Mucosa of rectum (tissue), 2 donors: ENCODE measurements around the gene CAMK1G.
A peak's percentile ranks its signal among the peaks of the same experiment; 100 is the strongest.

ENCODE experiments used
- H3K27ac ChIP-seq, 2 donors: one replicate each; pipeline ENCODE4 v1.7.0; 2013; ENCODE audit warnings: inconsistent platforms in 2 of 2, low read depth in 2 of 2, low read length in 2 of 2
- H3K27me3 ChIP-seq, 2 donors: one replicate each; pipeline ENCODE4 v1.7.0; 2013; ENCODE audit warnings: low read length in 2 of 2; ENCODE audit not compliant: control insufficient read depth in 2 of 2, insufficient read depth in 2 of 2
- H3K36me3 ChIP-seq, 2 donors: one replicate each; pipeline ENCODE4 v1.7.0; 2013; ENCODE audit warnings: low read length in 2 of 2; ENCODE audit not compliant: control insufficient read depth in 2 of 2, insufficient read depth in 2 of 2
- H3K4me1 ChIP-seq, 2 donors: one replicate each; pipeline ENCODE4 v1.7.0; 2013; ENCODE audit warnings: low read length in 2 of 2, mild to moderate bottlenecking in 1 of 2; ENCODE audit not compliant: control insufficient read depth in 2 of 2, insufficient read depth in 2 of 2
- H3K4me3 ChIP-seq, 2 donors: one replicate each; pipeline ENCODE4 v1.7.0; 2013; ENCODE audit warnings: low read length in 2 of 2
- H3K9ac ChIP-seq, 2 donors: one replicate each; pipeline ENCODE4 v1.7.0; 2013; ENCODE audit warnings: low read length in 2 of 2, low read depth in 1 of 2, mild to moderate bottlenecking in 1 of 2
- H3K9me3 ChIP-seq, 2 donors: one replicate each; pipeline ENCODE4 v1.7.0; 2013; ENCODE audit warnings: low read length in 2 of 2; ENCODE audit not compliant: control insufficient read depth in 2 of 2
- donor health status: healthy.
- donor health status: Normal muscosa, but diverticular disease.

CAMK1G gene

GRCh38 chr1:209585197-209585596 is 1.7 kb downstream of the CAMK1G start:
- no peaks in the 10 kb centered on the region for H3K9me3 ChIP-seq
- H3K27me3 ChIP-seq, result peaks cover 30 to 32% of the 10 kb centered on the region in 2 donors
- H3K36me3 ChIP-seq, result no peaks in the 10 kb centered on the region
- no peak overlapping the region for H3K4me3 ChIP-seq
- no peak overlapping the region for H3K27ac ChIP-seq
- peaks cover 0 to 8% of the 10 kb centered on the region in 2 donors for H3K4me1 ChIP-seq
- no peak overlapping the region for H3K9ac ChIP-seq

GRCh38 chr1:209585672-209586071 is 2.2 kb downstream of the CAMK1G start:
- peak overlapping the region in 1 of 2 donors; percentile 22 for H3K4me3 ChIP-seq

GRCh38 chr1:209586221-209586740 is 2.8 kb downstream of the CAMK1G start:
- no peaks in the 10 kb centered on the region for H3K9me3 ChIP-seq
- H3K4me1 ChIP-seq, result peaks cover 0 to 8% of the 10 kb centered on the region in 2 donors
- no peaks in the 10 kb centered on the region for H3K36me3 ChIP-seq
- peaks cover 28 to 32% of the 10 kb centered on the region in 2 donors for H3K27me3 ChIP-seq
- H3K27ac ChIP-seq, result no peak overlapping the region
- no peak overlapping the region for H3K9ac ChIP-seq
- H3K4me3 ChIP-seq, result no peak overlapping the region

More at GRCh38 chr1:209585672-209586071, 2.2 kb downstream of the CAMK1G start:
- Histone ChIP-seq H3K27me3 (peaks cover 28 to 32% of the 10 kb centered on the region in 2 donors), H3K9ac (no peak overlapping the region), H3K36me3 (no peaks in the 10 kb centered on the region), H3K27ac (no peak overlapping the region), H3K4me1 (peaks cover 0 to 8% of the 10 kb centered on the region in 2 donors), H3K9me3 (no peaks in the 10 kb centered on the region)

- Histone ChIP-seq H3K27me3 (peaks cover 22 to 27% of the 10 kb centered on the region in 2 donors), H3K4me3 (no peak overlapping the region), H3K9me3 (no peaks in the 10 kb centered on the region), H3K27ac (no peak overlapping the region), H3K9ac (no peak overlapping the region), H3K36me3 (no peaks in the 10 kb centered on the region), H3K4me1 (peaks cover 0 to 8% of the 10 kb centered on the region in 2 donors)
These were observed 4.3 kb downstream of the CAMK1G start for GRCh38 chr1:209587789-209588188.

GRCh38 chr1:209589440-209589839 is 5.9 kb downstream of the CAMK1G start:
- Histone ChIP-seq H3K4me3 (no peak overlapping the region), H3K36me3 (no peaks in the 10 kb centered on the region), H3K27me3 (peaks cover 8 to 11% of the 10 kb centered on the region in 2 donors), H3K27ac (no peak overlapping the region), H3K9me3 (no peaks in the 10 kb centered on the region), H3K9ac (no peak overlapping the region), H3K4me1 (peaks cover 0 to 8% of the 10 kb centered on the region in 2 donors)

GRCh38 chr1:209589863-209590262 is 6.3 kb downstream of the CAMK1G start:
- Histone ChIP-seq H3K9ac (no peak overlapping the region), H3K27me3 (peaks cover 4 to 7% of the 10 kb centered on the region in 2 donors), H3K9me3 (no peaks in the 10 kb centered on the region), H3K36me3 (no peaks in the 10 kb centered on the region), H3K4me1 (peaks cover 0 to 8% of the 10 kb centered on the region in 2 donors), H3K27ac (no peak overlapping the region), H3K4me3 (no peak overlapping the region)

GRCh38 chr1:209590405-209590804 is 6.9 kb downstream of the CAMK1G start:
- Histone ChIP-seq H3K4me1 (peaks cover 0 to 7% of the 10 kb centered on the region in 2 donors), H3K9me3 (no peaks in the 10 kb centered on the region), H3K36me3 (no peaks in the 10 kb centered on the region), H3K27ac (no peak overlapping the region), H3K9ac (no peak overlapping the region), H3K27me3 (peaks cover 0 to 2% of the 10 kb centered on the region in 2 donors), H3K4me3 (no peak overlapping the region)

GRCh38 chr1:209593747-209594146 is 10.2 kb downstream of the CAMK1G start:
- Histone ChIP-seq H3K36me3 (no peaks in the 10 kb centered on the region), H3K9ac (no peak overlapping the region), H3K4me1 (no peaks in the 10 kb centered on the region), H3K27ac (no peak overlapping the region), H3K27me3 (no peaks in the 10 kb centered on the region), H3K4me3 (no peak overlapping the region), H3K9me3 (no peaks in the 10 kb centered on the region)

- Histone ChIP-seq H3K27me3 (no peaks in the 10 kb centered on the region), H3K27ac (no peak overlapping the region), H3K9ac (no peak overlapping the region), H3K36me3 (no peaks in the 10 kb centered on the region), H3K9me3 (no peaks in the 10 kb centered on the region), H3K4me1 (no peaks in the 10 kb centered on the region), H3K4me3 (no peak overlapping the region)
These were observed 10.9 kb downstream of the CAMK1G start for GRCh38 chr1:209594440-209594839.

GRCh38 chr1:209595028-209595427 is 11.5 kb downstream of the CAMK1G start:
- H3K27ac ChIP-seq, result no peak overlapping the region
- no peak overlapping the region for H3K4me3 ChIP-seq
- no peaks in the 10 kb centered on the region for H3K9me3 ChIP-seq
- H3K9ac ChIP-seq, result no peak overlapping the region
- no peaks in the 10 kb centered on the region for H3K27me3 ChIP-seq
- H3K36me3 ChIP-seq, result no peaks in the 10 kb centered on the region
- H3K4me1 ChIP-seq, result no peaks in the 10 kb centered on the region
